Measurements from ENCODE around the gene XXYLT1. TPM values are rescaled to one million over a fixed set of nuclear protein-coding genes. Genes with fewer than 3 reads are reported as not detected.

XXYLT1 gene
- total RNA-seq, 1 experiment from 2014 or later = 43.7 TPM

- H3K4me3 ChIP-seq = no peak overlapping the region
- no peaks in the 10 kb centered on the region for H3K27me3 ChIP-seq
- H3K9me3 ChIP-seq = no peaks in the 10 kb centered on the region
- H3K36me3 ChIP-seq = peaks cover 11% of the 10 kb centered on the region
- DNase-seq = no peak
These were observed 13.2 kb downstream of the XXYLT1 start for GRCh38 chr3:195257454-195258448.

DNA sequence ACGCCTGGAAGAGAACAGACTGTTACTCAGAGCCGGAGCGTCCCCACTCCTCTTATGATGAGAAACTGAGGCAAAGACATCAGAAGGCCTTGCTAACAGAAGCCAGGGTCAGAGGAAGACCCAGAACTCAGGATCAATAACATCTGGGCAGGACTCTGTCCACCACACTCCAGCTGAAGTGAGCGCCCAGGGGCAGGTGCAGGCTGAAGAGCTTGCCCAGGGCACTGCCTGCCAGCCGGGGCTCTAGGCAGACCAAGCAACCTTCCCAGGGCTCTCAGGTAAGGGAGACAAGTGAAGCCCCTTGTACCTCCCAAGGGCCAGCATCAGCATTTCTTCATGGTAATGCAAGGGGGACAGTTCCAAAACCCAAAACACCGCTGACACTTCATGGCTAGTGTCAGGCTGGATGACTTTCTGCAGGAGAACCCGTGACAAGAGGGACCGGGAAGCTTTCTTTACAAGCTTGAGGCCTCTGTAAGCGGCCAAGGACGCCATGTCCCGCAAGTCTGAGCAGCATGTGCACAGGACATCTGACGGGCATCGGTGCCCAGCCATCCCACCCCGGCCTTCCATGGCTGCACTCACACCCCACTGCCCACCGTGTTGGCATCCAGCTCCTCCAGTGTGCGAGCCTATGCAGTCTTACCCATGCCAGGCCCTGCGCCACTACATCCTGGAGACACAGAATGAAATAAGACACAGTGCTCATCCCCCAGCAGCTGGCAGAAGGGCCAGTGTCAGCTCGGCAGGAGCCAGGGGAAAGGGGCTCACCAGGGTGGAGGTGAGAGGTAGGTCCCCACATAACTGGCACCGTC lies 14.1 kb downstream of the XXYLT1 start:
- no peaks in the 10 kb centered on the region for H3K9me3 ChIP-seq
- H3K36me3 ChIP-seq = peaks cover 11% of the 10 kb centered on the region
- DNase-seq = no peak
- no peaks in the 10 kb centered on the region for H3K27me3 ChIP-seq
- no peak overlapping the region for H3K4me3 ChIP-seq

GRCh38 chr3:195255571-195256501 lies 15.1 kb downstream of the XXYLT1 start:
- Histone ChIP-seq H3K9me3 (no peaks in the 10 kb centered on the region), H3K27me3 (no peaks in the 10 kb centered on the region)
- no peak for DNase-seq

DNA sequence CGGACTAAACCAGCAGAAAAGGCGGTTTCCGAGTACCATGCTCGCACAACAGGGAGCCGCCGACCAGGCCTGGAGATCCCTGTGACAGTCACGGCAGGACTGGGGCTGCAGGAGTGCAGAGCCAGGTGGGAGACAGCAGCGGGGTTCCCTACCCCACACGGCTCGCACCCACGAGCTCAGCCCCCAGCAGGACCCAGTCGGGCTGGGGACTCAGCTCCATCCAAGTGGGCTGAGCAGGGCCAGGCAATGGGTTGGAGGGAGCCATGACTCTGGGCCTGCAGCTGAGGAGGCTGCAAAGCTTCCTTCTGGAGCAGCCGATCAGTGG lies 15.8 kb downstream of the XXYLT1 start:
- Histone ChIP-seq H3K36me3 (peaks cover 6% of the 10 kb centered on the region; the same call in 1 of the 2 replicates), H3K4me3 (no peak overlapping the region), H3K9me3 (no peaks in the 10 kb centered on the region), H3K27me3 (no peaks in the 10 kb centered on the region)
- DNase-seq = no peak

More at GRCh38 chr3:195255571-195256501, 15.1 kb downstream of the XXYLT1 start:
- H3K36me3 ChIP-seq = peaks cover 11% of the 10 kb centered on the region
- no peak overlapping the region for H3K4me3 ChIP-seq

GRCh38 chr3:195254454-195255175 lies 16.3 kb downstream of the XXYLT1 start:
- Histone ChIP-seq H3K4me3 (no peak overlapping the region), H3K36me3 (peaks cover 6% of the 10 kb centered on the region; the same call in 1 of the 2 replicates), H3K27me3 (no peaks in the 10 kb centered on the region), H3K9me3 (no peaks in the 10 kb centered on the region)
- DNase-seq = no peak

- no peak for DNase-seq
- peaks cover 6% of the 10 kb centered on the region; the same call in 1 of the 2 replicates for H3K36me3 ChIP-seq
- H3K4me3 ChIP-seq = no peak overlapping the region
- no peaks in the 10 kb centered on the region for H3K27me3 ChIP-seq
- H3K9me3 ChIP-seq = no peaks in the 10 kb centered on the region
These were observed 17.0 kb downstream of the XXYLT1 start for GRCh38 chr3:195253923-195254432.

GRCh38 chr3:195251336-195252065 lies 19.5 kb downstream of the XXYLT1 start:
- no peaks in the 10 kb centered on the region; the same call in none of the 2 replicates for H3K36me3 ChIP-seq
- H3K9me3 ChIP-seq = no peaks in the 10 kb centered on the region
- DNase-seq = no peak
- no peaks in the 10 kb centered on the region for H3K27me3 ChIP-seq
- no peak overlapping the region for H3K4me3 ChIP-seq

DNA sequence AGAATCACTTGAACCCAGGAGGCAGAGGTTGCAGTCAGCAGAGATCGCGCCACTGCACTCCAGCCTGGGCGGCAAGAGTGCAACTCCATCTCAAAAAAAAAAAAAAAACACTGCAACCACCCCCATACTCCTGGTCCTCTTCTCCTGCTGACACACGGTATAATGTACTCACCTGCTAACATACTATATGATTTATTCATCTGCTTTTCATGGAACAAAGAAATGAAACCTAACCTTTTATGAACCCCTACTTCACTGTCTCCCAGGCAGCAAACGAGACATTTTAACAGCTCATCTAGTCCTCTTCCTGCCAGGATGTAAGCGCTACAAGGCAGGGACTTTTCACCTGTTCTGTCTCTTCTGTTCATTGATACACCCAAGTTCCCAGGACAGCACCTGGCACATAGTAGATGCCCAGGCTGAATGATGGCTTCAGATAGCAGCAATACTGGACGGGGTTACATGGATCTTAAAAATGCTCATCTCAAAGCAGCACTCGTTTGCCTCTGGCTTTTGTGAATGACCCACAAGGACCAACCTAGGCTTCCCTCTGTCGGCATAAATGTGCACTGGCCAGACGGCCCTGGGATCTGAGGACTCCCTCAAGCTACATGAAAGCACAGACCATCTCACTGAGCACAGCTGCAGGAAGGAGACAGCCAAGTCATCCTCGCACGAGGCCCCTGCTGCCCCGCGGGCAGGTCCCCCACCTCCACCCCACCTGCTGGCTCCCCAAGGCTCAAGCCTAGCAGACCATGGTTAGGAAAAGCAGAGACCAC lies 20.3 kb downstream of the XXYLT1 start:
- H3K36me3 ChIP-seq = no peaks in the 10 kb centered on the region; the same call in none of the 2 replicates
- no peak overlapping the region for H3K4me3 ChIP-seq
- no peak for DNase-seq
- H3K27me3 ChIP-seq = no peaks in the 10 kb centered on the region
- H3K9me3 ChIP-seq = no peaks in the 10 kb centered on the region

DNA sequence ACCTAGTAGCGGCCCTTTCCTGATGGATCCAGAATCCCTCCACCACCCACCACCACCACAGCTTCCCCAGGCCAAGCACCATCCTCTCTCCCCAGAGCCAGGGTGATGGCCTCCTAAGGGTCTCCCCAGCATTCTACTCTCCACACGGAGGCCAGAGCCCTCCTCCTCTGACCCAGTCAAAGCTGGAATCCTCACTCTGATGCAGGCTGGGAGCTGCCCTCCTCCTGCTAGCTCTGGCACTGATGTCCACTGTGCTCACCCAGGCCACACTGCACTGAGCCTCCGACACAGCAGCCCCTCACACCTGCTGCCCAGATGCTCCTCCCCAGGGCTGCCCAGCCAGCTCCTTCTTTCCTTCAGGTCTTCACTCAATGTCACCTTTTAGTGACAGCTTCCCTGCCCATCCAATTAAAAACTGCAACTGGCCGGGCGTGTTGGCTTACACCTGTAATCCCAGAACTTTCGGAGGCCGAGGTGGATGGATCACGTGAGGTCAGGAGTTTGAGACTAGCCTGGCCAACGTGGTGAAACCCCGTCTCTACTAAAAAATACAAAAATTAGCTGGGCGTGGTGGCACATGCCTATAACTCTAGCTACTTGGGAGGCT lies 21.0 kb downstream of the XXYLT1 start:
- H3K4me3 ChIP-seq = no peak overlapping the region
- DNase-seq = no peak

DNA sequence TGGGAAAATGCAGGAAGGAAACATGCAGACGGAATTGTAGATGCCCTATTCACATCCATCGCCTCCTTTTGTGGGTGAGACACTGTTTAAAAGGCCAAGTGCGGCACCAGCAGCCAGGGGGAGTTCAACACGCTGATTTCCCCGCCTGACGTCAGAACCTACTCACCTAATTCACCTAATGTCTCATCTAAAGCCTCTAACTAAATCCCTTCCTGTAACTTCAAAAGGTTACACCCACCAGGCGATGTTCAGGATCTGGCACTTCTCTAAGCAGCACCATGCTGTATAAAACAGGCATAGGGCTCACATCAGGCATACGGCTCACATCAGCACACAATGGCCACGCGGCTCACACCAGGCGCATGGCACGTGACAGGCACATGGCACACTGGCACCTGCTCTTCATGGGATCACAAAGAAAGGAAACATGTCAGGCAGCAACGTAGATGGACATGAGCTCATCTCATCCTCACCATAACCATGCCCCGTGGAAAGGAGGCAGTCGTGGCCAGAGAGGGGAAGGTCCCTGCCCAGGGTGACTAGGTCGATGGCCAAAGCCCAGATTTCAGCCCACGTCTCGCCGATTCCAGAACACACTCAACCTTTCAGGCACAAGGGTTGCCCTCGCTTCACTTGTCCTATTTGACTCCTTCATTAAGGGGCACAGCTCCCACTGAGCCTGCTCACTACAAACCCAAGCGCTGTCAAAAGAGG lies 21.7 kb downstream of the XXYLT1 start:
- Histone ChIP-seq H3K9me3 (no peaks in the 10 kb centered on the region), H3K36me3 (no peaks in the 10 kb centered on the region; the same call in none of the 2 replicates), H3K27me3 (no peaks in the 10 kb centered on the region), H3K4me3 (no peak overlapping the region)
- DNase-seq = no peak

More for the DNA sequence above, 21.0 kb downstream of the XXYLT1 start:
- Histone ChIP-seq H3K27me3 (no peaks in the 10 kb centered on the region), H3K9me3 (no peaks in the 10 kb centered on the region), H3K36me3 (no peaks in the 10 kb centered on the region; the same call in none of the 2 replicates)

GRCh38 chr3:195248281-195248680 lies 22.7 kb downstream of the XXYLT1 start:
- DNase-seq = no peak
- Histone ChIP-seq H3K4me3 (no peak overlapping the region), H3K36me3 (no peaks in the 10 kb centered on the region; the same call in none of the 2 replicates), H3K9me3 (no peaks in the 10 kb centered on the region), H3K27me3 (no peaks in the 10 kb centered on the region)

DNA sequence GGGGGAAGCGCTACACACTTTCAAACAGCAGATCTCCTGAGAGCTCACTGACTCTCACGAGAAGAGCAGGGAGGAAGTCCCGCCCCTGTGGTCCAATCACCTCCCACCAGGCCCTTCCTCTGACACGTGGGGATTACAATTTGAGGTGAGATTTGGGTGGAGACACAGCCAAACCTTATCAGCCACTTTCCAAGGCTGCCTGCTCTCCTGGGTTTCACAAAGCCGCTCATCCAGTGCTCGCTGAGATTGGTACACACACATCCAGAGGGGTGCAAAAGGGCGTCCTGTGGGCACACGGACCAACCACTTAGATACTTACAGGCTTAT lies 23.1 kb downstream of the XXYLT1 start:
- no peaks in the 10 kb centered on the region for H3K9me3 ChIP-seq
- H3K27me3 ChIP-seq = no peaks in the 10 kb centered on the region
- no peak overlapping the region for H3K4me3 ChIP-seq
- no peaks in the 10 kb centered on the region; the same call in none of the 2 replicates for H3K36me3 ChIP-seq
- DNase-seq = no peak

GRCh38 chr3:195247086-195247862 lies 23.7 kb downstream of the XXYLT1 start:
- H3K36me3 ChIP-seq = no peaks in the 10 kb centered on the region; the same call in none of the 2 replicates
- DNase-seq = no peak

More at GRCh38 chr3:195247086-195247862, 23.7 kb downstream of the XXYLT1 start:
- Histone ChIP-seq H3K9me3 (no peaks in the 10 kb centered on the region), H3K27me3 (no peaks in the 10 kb centered on the region), H3K4me3 (no peak overlapping the region)
